Measurements from ENCODE around the gene SYNGR2.

The SYNGR2 gene

GRCh38 chr17:78142119-78142861 is 26.1 kb upstream of the SYNGR2 start:
- no peak for DNase-seq (ENCODE audit: extremely low read depth, low read depth)
- no peak for TF ChIP-seq CTCF (IDR thresholded peaks at IDR 0.05; ENCODE audit: low read depth, low read length)

- no peak for TF ChIP-seq CTCF (IDR thresholded peaks at IDR 0.05; ENCODE audit: low read depth, low read length)
These were observed 24.9 kb upstream of the SYNGR2 start for GRCh38 chr17:78143214-78144146.

GRCh38 chr17:78144147-78144719 is 24.1 kb upstream of the SYNGR2 start:
- peak; percentile 67 for DNase-seq (ENCODE audit: extremely low read depth, low read depth)
- TF ChIP-seq CTCF (IDR thresholded peaks at IDR 0.05; ENCODE audit: low read depth, low read length), result peak; percentile 4

More at GRCh38 chr17:78143214-78144146, 24.9 kb upstream of the SYNGR2 start:
- no peak for DNase-seq (ENCODE audit: extremely low read depth, low read depth)

- DNase-seq (ENCODE audit: extremely low read depth, low read depth), result no peak
- TF ChIP-seq CTCF (IDR thresholded peaks at IDR 0.05; ENCODE audit: low read depth, low read length), result no peak
These were observed 23.4 kb upstream of the SYNGR2 start for GRCh38 chr17:78144736-78145641.

- no peak for DNase-seq (ENCODE audit: extremely low read depth, low read depth)
- no peak for TF ChIP-seq CTCF (IDR thresholded peaks at IDR 0.05; ENCODE audit: low read depth, low read length)
These were observed 21.9 kb upstream of the SYNGR2 start for GRCh38 chr17:78146471-78146869.

- no peak for DNase-seq (ENCODE audit: extremely low read depth, low read depth)
These were observed 21.5 kb upstream of the SYNGR2 start for GRCh38 chr17:78146881-78147280.

More at GRCh38 chr17:78146881-78147280, 21.5 kb upstream of the SYNGR2 start:
- no peak for TF ChIP-seq CTCF (IDR thresholded peaks at IDR 0.05; ENCODE audit: low read depth, low read length)
